ENCODE results near the gene PPAT. TPM values are rescaled to one million over a fixed set of nuclear protein-coding genes. Genes with fewer than 3 reads are reported as not detected.

PPAT gene
- polyA plus RNA-seq, 3 donors, result 0.83 to 1.5 (median 1.4) TPM

DNA sequence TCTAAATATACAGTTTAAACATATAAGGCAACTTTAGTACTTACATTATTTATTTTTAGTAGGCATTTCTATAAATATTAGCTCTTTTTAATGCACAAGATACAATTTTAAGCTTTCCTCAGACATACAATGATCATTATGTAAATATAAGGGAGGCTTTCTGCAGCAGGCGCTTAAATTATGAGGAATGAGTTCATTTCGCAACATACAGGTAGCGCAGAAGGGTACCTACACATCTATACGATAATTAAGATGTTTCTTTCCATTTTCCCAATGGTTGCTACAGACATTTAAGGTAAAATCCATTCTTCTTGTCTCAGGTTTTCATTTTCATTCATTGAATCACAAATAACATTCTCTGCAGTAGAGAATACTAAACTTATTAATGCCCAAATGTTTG, 49.3 kb downstream of the PPAT start:
- TF ChIP-seq, protein P1, sequence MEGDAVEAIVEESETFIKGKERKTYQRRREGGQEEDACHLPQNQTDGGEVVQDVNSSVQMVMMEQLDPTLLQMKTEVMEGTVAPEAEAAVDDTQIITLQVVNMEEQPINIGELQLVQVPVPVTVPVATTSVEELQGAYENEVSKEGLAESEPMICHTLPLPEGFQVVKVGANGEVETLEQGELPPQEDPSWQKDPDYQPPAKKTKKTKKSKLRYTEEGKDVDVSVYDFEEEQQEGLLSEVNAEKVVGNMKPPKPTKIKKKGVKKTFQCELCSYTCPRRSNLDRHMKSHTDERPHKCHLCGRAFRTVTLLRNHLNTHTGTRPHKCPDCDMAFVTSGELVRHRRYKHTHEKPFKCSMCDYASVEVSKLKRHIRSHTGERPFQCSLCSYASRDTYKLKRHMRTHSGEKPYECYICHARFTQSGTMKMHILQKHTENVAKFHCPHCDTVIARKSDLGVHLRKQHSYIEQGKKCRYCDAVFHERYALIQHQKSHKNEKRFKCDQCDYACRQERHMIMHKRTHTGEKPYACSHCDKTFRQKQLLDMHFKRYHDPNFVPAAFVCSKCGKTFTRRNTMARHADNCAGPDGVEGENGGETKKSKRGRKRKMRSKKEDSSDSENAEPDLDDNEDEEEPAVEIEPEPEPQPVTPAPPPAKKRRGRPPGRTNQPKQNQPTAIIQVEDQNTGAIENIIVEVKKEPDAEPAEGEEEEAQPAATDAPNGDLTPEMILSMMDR (IDR thresholded peaks at IDR 0.05), result no peak
- intact Hi-C loops (cut with micrococcal nuclease), result loop anchor here (2.0 to 5.0 kb wide), 2 partner anchors 46 to 49 kb away; partner anchors contain the start of gene PPAT (in 1 of the 2)
- no peak for DNase-seq
- H3K27ac ChIP-seq (ENCODE audit: low read depth in 1 of 2, low read length in 2 of 2), result peak overlapping the region; percentile 95 to 96
- H3K4me1 Mint-ChIP-seq, result peaks cover 22% of the 10 kb centered on the region
- H3K4me1 ChIP-seq (ENCODE audit: control insufficient read depth in 1 of 2, insufficient read depth in 2 of 2, low read length in 2 of 2), result peaks cover 15 to 23% of the 10 kb centered on the region in 2 donors
- peak overlapping the region in 6 of 7 donors; percentile 77 to 99 (median 98) for H3K27ac Mint-ChIP-seq
- H3K9me3 ChIP-seq (replicated peaks in 1 of 2; ENCODE audit: control insufficient read depth in 1 of 2, insufficient read depth in 1 of 2, low read length in 2 of 2), result no peaks in the 10 kb centered on the region
- peaks cover 4 to 8% of the 10 kb centered on the region in 2 donors for H3K36me3 Mint-ChIP-seq
- no peaks in the 10 kb centered on the region for H3K27me3 ChIP-seq (ENCODE audit: control insufficient read depth in 2 of 2, insufficient read depth in 2 of 2, low read length in 2 of 2)
- H3K4me3 ChIP-seq (replicated peaks in 1 of 3; ENCODE audit: low read depth in 2 of 3, low read length in 3 of 3), result peak overlapping the region; percentile 70 to 86 (median 73)
- no peaks in the 10 kb centered on the region for H3K9me3 Mint-ChIP-seq
- H3K4me2 ChIP-seq (replicated peaks; ENCODE audit: extremely low read depth, low read length, poor library complexity, severe bottlenecking), result peak overlapping the region; percentile 89
- H3K36me3 ChIP-seq (replicated peaks in 1 of 2; ENCODE audit: control insufficient read depth in 1 of 2, insufficient read depth in 2 of 2, low read length in 2 of 2), result peaks cover 0 to 4% of the 10 kb centered on the region in 2 donors
- peak overlapping the region in 1 of 2 donors; percentile 86 for H3K4me3 Mint-ChIP-seq
- peak overlapping the region; percentile 89 for H2AFZ ChIP-seq (ENCODE audit: insufficient read depth, low read depth, low read length, poor library complexity, severe bottlenecking)
- H3K79me2 ChIP-seq (ENCODE audit: insufficient read depth, low read length), result peaks cover 24% of the 10 kb centered on the region
- H3K27me3 Mint-ChIP-seq (ENCODE audit: low read depth in 3 of 3), result no peaks in the 10 kb centered on the region
- no peaks in the 10 kb centered on the region for H4K20me1 ChIP-seq (ENCODE audit: insufficient read depth, low read length)
- H3K9ac ChIP-seq (ENCODE audit: insufficient read depth, low read length, poor library complexity, severe bottlenecking), result peak overlapping the region; percentile 89
- no CpG with 5 or more reads among the region's 4 CpGs for WGBS (ENCODE audit: insufficient coverage)

GRCh38 chr4:56375458-56375857, 60.0 kb downstream of the PPAT start:
- H3K36me3 ChIP-seq (replicated peaks in 1 of 2; ENCODE audit: control insufficient read depth in 1 of 2, insufficient read depth in 2 of 2, low read length in 2 of 2), result peaks cover 20 to 75% of the 10 kb centered on the region in 2 donors
- intact Hi-C loops (cut with micrococcal nuclease), result no loop called here
- H2AFZ ChIP-seq (ENCODE audit: insufficient read depth, low read depth, low read length, poor library complexity, severe bottlenecking), result no peak overlapping the region
- Mint-ChIP-seq H3K27me3 (ENCODE audit: low read depth in 3 of 3) (no peaks in the 10 kb centered on the region), H3K27ac (no peak overlapping the region), H3K36me3 (peaks cover 35 to 45% of the 10 kb centered on the region in 2 donors), H3K4me3 (no peak overlapping the region), H3K4me1 (peaks cover 2% of the 10 kb centered on the region), H3K9me3 (peaks cover 0 to 1% (median 0%) of the 10 kb centered on the region in 7 donors)
- H3K4me1 ChIP-seq (ENCODE audit: control insufficient read depth in 1 of 2, insufficient read depth in 2 of 2, low read length in 2 of 2), result no peaks in the 10 kb centered on the region
- 100% methylated on average over 2 of the region's 2 CpGs for WGBS (ENCODE audit: insufficient coverage)
- H3K27ac ChIP-seq (ENCODE audit: low read depth in 1 of 2, low read length in 2 of 2), result no peak overlapping the region
- no peaks in the 10 kb centered on the region for H3K27me3 ChIP-seq (ENCODE audit: control insufficient read depth in 2 of 2, insufficient read depth in 2 of 2, low read length in 2 of 2)
- no peak overlapping the region for H3K4me2 ChIP-seq (replicated peaks; ENCODE audit: extremely low read depth, low read length, poor library complexity, severe bottlenecking)
- no peak overlapping the region for H3K9ac ChIP-seq (ENCODE audit: insufficient read depth, low read length, poor library complexity, severe bottlenecking)
- TF ChIP-seq, protein P1 (IDR thresholded peaks at IDR 0.05), result no peak
- no peak overlapping the region for H3K4me3 ChIP-seq (replicated peaks in 1 of 3; ENCODE audit: low read depth in 2 of 3, low read length in 3 of 3)
- no peaks in the 10 kb centered on the region for H4K20me1 ChIP-seq (ENCODE audit: insufficient read depth, low read length)
- no peaks in the 10 kb centered on the region for H3K79me2 ChIP-seq (ENCODE audit: insufficient read depth, low read length)
- no peak for DNase-seq
- no peaks in the 10 kb centered on the region for H3K9me3 ChIP-seq (replicated peaks in 1 of 2; ENCODE audit: control insufficient read depth in 1 of 2, insufficient read depth in 1 of 2, low read length in 2 of 2)

Measured in CD14-positive monocyte (primary cell).